Progenitor cell of endocrine pancreas (in vitro differentiated cells): ENCODE measurements around the gene SERPINA5. TPM values are rescaled to one million over a fixed set of nuclear protein-coding genes. Genes with fewer than 3 reads are reported as not detected.

Experiments used
- DNase-seq: peaks from one replicate; pipeline ENCODE4 v3.0.0; 2021; ENCODE audit warnings: low spot score; ENCODE audit not compliant: unreplicated experiment
- H3K27ac Mint-ChIP-seq: 2 replicates; pipeline ENCODE4 v1.8.0; 2021; ENCODE audit warnings: mild to moderate bottlenecking, moderate library complexity, mixed read lengths
- H3K27me3 Mint-ChIP-seq: 2 replicates; pipeline ENCODE4 v1.8.0; 2021; ENCODE audit warnings: mixed read lengths
- H3K36me3 Mint-ChIP-seq: 2 replicates; pipeline ENCODE4 v1.8.0; 2022; ENCODE audit warnings: mixed read lengths; ENCODE audit not compliant: insufficient read depth
- H3K4me1 Mint-ChIP-seq: 2 replicates; pipeline ENCODE4 v1.8.0; 2021; ENCODE audit warnings: low read depth, mixed read lengths
- H3K4me3 Mint-ChIP-seq: 2 replicates; pipeline ENCODE4 v1.8.0; 2021; ENCODE audit warnings: low read depth, mild to moderate bottlenecking, moderate library complexity, mixed read lengths
- H3K9me3 Mint-ChIP-seq: 2 replicates; pipeline ENCODE4 v1.8.0; 2021; ENCODE audit warnings: low read depth, mixed read lengths
- total RNA-seq: library from RNA; stranded (reverse); gene quantifications from 2 replicates; pipeline ENCODE4 v1.2.1, GENCODE V29; 2021
- TF ChIP-seq, protein P1 (sequence below): fragments of 200-600 bp; sonication (generic); IDR thresholded peaks from one replicate; pipeline ENCODE4 v1.5.0; 2021; ENCODE audit warnings: antibody characterized with exemption, mild to moderate bottlenecking; ENCODE audit not compliant: unreplicated experiment

The SERPINA5 gene
- total RNA-seq, 1 donor from 2014 or later, result 37.7 TPM

DNA sequence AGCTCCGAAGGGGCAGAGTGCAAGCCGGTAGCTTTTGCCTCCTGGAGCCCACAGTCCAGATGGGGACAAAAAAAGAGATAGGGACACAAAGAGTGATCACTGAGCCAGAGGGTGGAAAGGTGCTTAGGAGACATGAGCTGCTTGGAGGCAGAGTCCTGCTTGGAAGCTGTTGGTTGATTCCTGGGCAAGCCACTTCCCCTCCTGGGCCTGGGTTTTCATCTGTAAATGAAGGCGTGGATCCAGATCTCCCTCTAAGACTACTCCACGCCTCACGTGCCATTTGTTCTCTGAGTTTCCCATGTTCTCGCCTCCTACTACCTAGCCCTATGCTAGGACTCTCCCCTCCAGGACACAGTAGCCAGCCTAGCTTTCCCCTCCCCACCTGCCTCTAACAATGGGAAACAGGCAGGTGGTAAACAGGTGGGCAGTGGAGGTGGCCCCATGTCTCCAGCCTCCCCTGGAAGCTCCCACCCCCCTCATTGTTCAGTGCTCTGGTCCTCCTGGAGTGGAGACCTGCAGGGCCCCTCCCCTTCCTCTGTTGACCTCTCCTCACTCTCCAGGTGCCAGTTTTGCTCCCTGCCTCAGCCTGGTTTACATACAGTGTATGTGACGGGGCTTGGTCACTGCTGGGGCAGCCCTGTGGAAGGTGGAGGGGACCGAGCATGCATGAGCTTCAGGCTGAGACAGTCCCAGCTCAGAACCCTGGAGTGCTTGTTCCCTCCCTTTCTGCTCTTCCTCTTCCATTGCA, 34.8 kb downstream of the SERPINA5 start:
- no peak overlapping the region for H3K4me3 Mint-ChIP-seq
- peaks cover 8% of the 10 kb centered on the region for H3K27me3 Mint-ChIP-seq
- peaks cover 13% of the 10 kb centered on the region for H3K4me1 Mint-ChIP-seq
- TF ChIP-seq, protein P1, sequence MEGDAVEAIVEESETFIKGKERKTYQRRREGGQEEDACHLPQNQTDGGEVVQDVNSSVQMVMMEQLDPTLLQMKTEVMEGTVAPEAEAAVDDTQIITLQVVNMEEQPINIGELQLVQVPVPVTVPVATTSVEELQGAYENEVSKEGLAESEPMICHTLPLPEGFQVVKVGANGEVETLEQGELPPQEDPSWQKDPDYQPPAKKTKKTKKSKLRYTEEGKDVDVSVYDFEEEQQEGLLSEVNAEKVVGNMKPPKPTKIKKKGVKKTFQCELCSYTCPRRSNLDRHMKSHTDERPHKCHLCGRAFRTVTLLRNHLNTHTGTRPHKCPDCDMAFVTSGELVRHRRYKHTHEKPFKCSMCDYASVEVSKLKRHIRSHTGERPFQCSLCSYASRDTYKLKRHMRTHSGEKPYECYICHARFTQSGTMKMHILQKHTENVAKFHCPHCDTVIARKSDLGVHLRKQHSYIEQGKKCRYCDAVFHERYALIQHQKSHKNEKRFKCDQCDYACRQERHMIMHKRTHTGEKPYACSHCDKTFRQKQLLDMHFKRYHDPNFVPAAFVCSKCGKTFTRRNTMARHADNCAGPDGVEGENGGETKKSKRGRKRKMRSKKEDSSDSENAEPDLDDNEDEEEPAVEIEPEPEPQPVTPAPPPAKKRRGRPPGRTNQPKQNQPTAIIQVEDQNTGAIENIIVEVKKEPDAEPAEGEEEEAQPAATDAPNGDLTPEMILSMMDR, result no peak
- no peak overlapping the region for H3K27ac Mint-ChIP-seq
- no peak for DNase-seq
- H3K9me3 Mint-ChIP-seq, result peaks cover 29% of the 10 kb centered on the region
- peaks cover 12% of the 10 kb centered on the region for H3K36me3 Mint-ChIP-seq

DNA sequence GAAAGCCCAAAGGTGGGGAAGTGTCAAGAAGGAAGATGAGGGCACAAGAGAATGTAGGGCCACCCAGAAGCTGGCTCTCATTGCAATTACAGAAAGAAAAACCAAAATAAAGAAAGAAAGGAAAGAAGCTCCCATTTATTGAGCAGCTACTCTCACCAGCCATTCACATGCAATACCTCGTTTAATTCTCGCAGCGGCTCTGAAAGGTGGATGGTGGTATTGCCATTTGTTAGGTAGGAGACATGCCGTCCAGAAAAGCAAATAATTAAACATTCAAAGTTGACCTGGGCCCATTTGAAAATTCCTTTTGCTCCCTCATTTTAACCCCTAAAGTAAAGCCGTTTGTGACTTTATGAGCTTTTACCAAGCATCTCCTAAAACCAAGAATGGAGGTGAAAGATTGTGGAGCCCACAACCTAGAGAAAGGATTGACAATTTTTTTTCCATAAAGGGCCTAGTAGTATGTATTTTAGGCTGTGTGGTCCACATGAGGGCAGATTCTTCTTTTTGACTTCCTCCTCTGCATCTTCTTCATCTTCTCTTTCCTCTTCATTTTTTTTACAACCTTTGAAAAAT, 36.2 kb downstream of the SERPINA5 start:
- Mint-ChIP-seq H3K9me3 (peaks cover 29% of the 10 kb centered on the region), H3K4me1 (peaks cover 6% of the 10 kb centered on the region), H3K27ac (no peak overlapping the region), H3K4me3 (no peak overlapping the region), H3K27me3 (peaks cover 11% of the 10 kb centered on the region), H3K36me3 (peaks cover 12% of the 10 kb centered on the region)
- TF ChIP-seq, protein P1, result no peak
- no peak for DNase-seq

- TF ChIP-seq, protein P1, result no peak
- Mint-ChIP-seq H3K36me3 (peaks cover 12% of the 10 kb centered on the region), H3K9me3 (peaks cover 29% of the 10 kb centered on the region), H3K4me3 (no peak overlapping the region), H3K27ac (no peak overlapping the region), H3K27me3 (peaks cover 11% of the 10 kb centered on the region), H3K4me1 (peaks cover 2% of the 10 kb centered on the region)
- no peak for DNase-seq
Measured at GRCh38 chr14:94617988-94618822, 37.0 kb downstream of the SERPINA5 start.

GRCh38 chr14:94619297-94619696, 38.1 kb downstream of the SERPINA5 start:
- Mint-ChIP-seq H3K9me3 (peaks cover 29% of the 10 kb centered on the region), H3K4me1 (no peaks in the 10 kb centered on the region)
- TF ChIP-seq, protein P1, result no peak

GRCh38 chr14:94620597-94620996, 39.4 kb downstream of the SERPINA5 start:
- no peak overlapping the region for H3K27ac Mint-ChIP-seq
- no peaks in the 10 kb centered on the region for H3K4me1 Mint-ChIP-seq
- no peak overlapping the region for H3K4me3 Mint-ChIP-seq

More at GRCh38 chr14:94619297-94619696, 38.1 kb downstream of the SERPINA5 start:
- DNase-seq, result no peak
- no peak overlapping the region for H3K4me3 Mint-ChIP-seq
- H3K27me3 Mint-ChIP-seq, result peaks cover 11% of the 10 kb centered on the region
- H3K36me3 Mint-ChIP-seq, result peaks cover 12% of the 10 kb centered on the region
- no peak overlapping the region for H3K27ac Mint-ChIP-seq

More at GRCh38 chr14:94620597-94620996, 39.4 kb downstream of the SERPINA5 start:
- Mint-ChIP-seq H3K9me3 (peaks cover 29% of the 10 kb centered on the region), H3K27me3 (peaks cover 11% of the 10 kb centered on the region), H3K36me3 (peaks cover 12% of the 10 kb centered on the region)
- TF ChIP-seq, protein P1, result no peak
- DNase-seq, result no peak
